GM11168 (cell line): ENCODE results near the gene ACTR5.
"Not testable (repeated sequence)": the region's sequence is repeated elsewhere in the genome, so short reads cannot be mapped to it uniquely, and the experiment has no call there.

ENCODE experiments used
- in situ Hi-C: fragments of 300-500 bp; cut with MboI; formaldehyde crosslinking; loops from one replicate; pipeline ENCODE4 v1.12.0; 2022; ENCODE audit warnings: low sequenced_read_pairs; ENCODE audit not compliant: unreplicated experiment

Gene ACTR5

GRCh38 chr20:38799203-38799602 lies 50.9 kb downstream of the ACTR5 start:
- in situ Hi-C loops: no loop called here

DNA sequence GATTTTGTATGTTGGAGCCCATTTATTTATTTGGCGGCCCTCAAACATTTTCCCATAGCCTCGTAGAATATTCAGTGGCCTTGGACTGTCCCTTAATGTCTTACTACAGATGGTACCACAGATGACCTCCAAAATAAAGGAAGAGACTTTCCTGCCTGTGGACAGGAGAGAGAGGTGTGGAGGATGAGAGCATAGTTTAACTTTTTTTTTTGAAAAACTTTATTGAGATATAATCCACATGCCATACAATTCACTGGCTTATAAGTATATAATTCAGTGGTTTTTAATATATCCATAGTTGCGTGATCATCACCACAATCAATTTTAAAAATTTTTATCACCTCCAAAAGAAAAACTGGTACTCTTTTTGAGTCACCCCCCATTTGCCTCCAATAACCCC lies 52.6 kb downstream of the ACTR5 start:
- in situ Hi-C loops: no loop called here

DNA sequence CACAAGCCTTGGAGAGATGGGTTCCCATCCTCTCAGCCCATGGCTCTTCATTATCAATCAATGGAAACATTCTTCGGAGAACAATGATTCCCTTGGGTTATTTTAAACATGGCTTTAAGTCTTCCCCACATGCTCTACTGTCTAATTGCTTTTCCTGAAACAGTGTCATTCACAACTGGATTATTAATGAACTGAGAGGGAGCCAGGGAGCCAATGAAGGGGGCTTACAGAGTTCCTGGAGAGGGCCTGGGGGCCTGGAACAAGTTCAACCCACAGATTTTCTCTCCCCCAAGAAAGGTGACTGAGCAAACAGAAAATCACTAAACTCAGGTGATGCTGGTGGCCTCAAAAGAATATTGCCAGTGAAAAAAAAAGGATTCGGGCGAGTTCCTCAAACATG lies 56.0 kb downstream of the ACTR5 start:
- in situ Hi-C loops: no loop called here

DNA sequence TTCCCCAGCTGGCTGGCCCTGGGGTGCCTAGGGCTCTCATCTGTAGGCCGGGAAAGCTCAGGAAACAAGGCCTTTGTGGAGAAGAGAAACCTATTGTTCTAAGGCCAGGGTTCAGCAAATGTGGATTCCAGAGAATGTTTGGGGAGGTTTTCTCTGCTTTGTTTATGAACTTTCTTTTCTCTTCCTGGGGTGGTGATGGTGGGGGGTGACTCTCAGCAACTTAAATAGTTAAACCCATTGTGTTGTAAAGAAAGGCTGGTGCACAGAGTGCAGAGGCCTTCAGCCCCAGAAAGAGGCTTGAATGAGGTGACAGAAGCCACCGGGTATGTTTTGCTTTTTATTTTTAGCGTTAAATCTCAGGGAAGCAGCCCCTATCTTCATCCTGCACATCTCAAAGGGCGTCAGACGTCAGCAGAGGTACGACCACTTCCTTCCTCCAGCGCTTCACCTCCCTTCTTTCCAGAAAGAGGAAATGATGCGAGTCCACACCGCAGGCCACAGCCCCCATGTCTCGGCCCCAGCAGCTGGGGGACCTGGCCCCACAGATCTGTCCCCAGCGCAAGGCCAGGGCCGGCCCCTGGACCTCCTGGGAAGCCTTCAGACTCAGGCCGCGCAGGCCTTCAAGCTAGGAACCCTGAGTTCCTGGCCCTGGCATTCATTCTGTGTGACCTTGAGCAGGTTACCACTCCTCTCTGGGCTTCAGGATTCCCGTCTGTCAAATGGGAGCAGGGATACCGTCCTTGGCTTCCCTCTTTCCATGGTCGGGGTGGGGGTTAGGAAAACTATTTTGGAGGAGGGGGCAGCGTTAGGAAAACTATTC lies 56.6 kb downstream of the ACTR5 start:
- in situ Hi-C loops: no loop called here

GRCh38 chr20:38805502-38805957 lies 57.3 kb downstream of the ACTR5 start, which contains the start of gene PPP1R16B:
Gene PPP1R16B (plus strand): TSS chr20:38805697. CDS start chr20:38835926, 30,229 bp downstream.
- in situ Hi-C loops: no loop called here

GRCh38 chr20:38805958-38806854 lies 57.9 kb downstream of the ACTR5 start:
- in situ Hi-C loops: no loop called here

- in situ Hi-C loops: no loop called here
These were observed 58.8 kb downstream of the ACTR5 start for GRCh38 chr20:38806855-38807655.

DNA sequence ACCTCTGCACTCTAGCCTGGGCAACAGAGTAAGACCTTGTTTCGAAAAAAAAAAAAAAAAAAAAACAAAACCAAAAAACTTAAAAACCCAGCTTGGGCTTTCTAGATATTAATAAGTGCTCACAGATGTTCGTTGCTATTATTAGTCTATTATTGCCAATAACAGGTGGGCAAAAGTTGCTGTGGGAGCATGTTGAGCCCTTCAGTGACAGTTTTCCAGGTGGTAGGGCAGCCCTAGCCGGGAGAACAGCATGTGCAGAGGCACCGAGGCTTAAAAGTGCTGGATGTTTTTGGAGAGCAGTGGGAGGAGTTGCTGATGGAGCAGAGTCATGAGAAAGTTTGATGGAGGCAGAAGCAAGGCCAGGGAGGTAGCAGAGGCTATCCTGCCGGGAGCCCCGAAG lies 61.7 kb downstream of the ACTR5 start:
- in situ Hi-C loops: no loop called here

- in situ Hi-C loops: no loop called here
These were observed 62.8 kb downstream of the ACTR5 start for GRCh38 chr20:38810926-38811630.

DNA sequence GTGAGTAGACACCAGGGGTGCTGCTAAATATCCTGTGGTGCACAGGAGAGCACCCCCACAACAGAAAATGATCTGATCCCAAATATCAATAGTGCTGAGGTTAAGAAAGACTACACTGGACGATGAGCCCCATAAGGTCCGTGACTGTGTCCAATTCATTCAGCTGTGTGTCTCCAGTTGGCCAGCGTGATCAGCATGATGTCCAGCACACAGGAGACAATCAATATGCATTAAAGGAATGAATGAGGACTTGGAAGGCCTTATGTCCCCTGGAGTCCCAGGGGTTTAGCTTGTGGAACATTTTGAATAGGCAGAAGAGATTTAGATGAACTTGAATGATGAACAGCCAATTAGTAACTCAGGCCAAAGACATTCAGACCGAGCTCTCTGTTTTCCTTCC lies 63.5 kb downstream of the ACTR5 start:
- in situ Hi-C loops: no loop called here

GRCh38 chr20:38812182-38812581 lies 63.9 kb downstream of the ACTR5 start:
- in situ Hi-C loops: no loop called here

DNA sequence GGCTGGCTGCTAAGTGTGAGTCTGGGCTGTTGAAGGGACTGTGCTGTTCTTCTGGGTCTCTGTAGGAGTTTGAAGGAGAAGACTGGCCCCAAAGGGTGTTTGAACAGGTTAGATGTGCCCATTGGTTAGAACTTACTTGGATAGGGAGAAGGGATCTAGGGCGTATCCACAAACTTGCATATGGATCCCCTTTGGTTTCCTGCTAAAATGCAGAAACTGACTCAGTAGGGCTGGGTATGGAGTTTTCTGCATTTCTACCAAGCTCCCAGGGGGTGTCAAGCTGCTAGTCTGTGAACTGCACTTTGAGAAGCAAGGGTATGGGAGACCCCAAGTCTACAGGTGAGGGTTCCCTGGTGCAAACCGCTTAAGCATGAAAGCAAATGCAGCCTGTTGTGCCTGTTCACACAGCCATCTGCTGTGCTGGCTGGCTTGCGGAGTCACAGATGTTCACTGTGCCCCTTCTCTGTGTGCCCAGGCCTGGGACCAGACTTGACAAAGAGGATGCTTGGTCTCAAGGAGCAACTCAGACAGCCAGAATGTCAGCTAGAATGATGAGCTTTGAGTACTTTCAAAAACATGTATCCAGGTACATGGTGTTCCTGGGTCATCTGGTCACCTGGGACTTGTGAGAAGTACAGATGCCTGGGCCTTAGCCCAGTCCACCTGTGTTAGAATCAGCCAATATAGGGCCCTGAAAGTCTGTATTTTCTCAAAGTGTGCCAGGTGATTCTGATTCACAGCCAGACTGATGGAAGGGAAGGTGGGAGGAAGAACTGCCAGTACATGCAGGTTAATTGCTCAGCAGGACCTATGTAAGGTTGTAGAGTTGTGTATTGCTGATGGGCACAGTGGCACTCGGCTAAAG lies 64.7 kb downstream of the ACTR5 start:
- in situ Hi-C loops: no loop called here

GRCh38 chr20:38813574-38813962 lies 65.3 kb downstream of the ACTR5 start:
- in situ Hi-C loops: not testable (repeated sequence)

DNA sequence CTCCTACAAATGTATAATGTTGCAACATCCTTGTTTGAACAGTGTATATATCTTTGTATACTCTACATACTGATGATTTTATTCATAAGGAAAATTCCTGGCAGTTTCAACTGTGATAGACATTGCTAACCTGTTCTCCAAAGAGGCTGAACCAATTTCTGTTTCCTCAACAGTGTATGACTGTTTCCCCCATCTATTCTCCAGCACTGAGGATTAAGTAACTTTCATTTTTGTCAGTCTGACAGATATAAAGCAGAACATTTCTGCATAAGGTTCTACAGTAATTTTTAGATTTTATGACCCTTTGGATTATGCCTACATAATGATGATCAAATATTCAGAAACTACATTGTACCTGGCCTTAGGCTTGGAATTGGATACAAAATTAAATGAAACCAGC lies 67.2 kb downstream of the ACTR5 start:
- in situ Hi-C loops: no loop called here

DNA sequence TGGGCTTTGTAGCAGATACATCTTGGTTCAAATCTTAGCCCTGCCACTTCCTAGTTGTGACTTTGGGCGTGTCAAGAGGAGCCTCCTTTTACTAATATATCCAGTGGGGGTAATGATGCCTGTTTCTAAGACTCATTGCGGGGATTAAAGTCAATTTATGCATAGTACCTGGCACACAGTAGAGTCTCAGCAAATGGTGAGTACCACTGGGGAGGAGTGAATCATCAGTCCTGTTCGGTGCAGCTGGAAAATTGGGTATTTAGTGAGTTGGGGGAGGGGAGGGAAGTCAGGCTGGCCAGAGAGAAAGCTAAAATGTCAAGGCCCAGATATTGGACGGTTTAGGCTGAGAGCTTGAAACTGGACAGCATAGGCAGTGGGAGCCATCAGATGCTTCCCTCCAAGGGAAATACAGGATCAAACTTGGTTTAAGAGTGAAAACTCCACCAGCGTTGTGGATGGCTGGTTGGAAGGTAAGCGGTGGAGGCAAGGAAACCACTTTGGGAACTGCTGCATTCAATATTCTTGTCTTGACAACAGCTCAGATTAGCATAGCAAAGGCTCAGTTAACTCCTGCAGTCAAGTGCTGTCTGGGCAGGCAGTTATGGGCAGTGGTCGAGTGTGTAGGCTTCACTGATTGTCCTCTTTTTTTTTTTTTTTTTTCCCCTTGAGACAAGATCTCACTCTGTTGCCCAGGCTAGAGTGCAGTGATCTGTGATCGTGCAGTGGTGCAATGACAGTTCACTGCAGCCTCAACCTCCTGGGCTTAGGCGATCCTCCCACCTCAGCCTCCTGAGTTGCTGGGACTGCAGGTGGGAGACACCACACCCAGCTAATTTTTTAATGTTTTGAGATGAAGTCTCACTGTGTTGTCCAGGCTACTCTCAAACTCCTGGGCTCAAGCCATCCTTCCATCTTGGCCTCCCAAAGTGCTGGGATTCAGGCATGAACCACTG lies 70.1 kb downstream of the ACTR5 start:
- in situ Hi-C loops: no loop called here
